ENCODE measurements around the gene NMRAL1.

GRCh38 chr16:4509420-4509819 lies 35.0 kb upstream of the NMRAL1 start:
- TF ChIP-seq CTCF (IDR thresholded peaks at IDR 0.05; ENCODE audit: insufficient read depth, low read depth, low read length), result no peak
- TF ChIP-seq EZH2 (IDR thresholded peaks at IDR 0.05; ENCODE audit: insufficient read depth, low read length), result no peak

Measured in astrocyte (in vitro differentiated cells and primary cell).